Endothelial cell of umbilical vein (primary cell): ENCODE measurements around the gene RACGAP1. TPM values are rescaled to one million over a fixed set of nuclear protein-coding genes. Genes with fewer than 3 reads are reported as not detected.

Experiments
- BruUV-seq: library from RNA; stranded (reverse); fragments of 400-500 nt; replicated peaks from 2 replicates; lab custom pipeline; 2021; lab: Mats Ljungman, UMichigan
- CTCF ChIA-PET: fragments of 300-600, 350-600 bp; sonication (Branson Sonifier 250); formaldehyde crosslinking; loops from one replicate; lab custom pipeline; 2021; ENCODE audit warnings: antibody characterized with exemption, inconsistent platforms; lab: Charles Lee
- POLR2A ChIA-PET: fragments of 300-600, 350-600 bp; sonication (Branson Sonifier 250); formaldehyde crosslinking; loops from one replicate; lab custom pipeline; 2021; ENCODE audit warnings: antibody characterized with exemption, inconsistent platforms; lab: Charles Lee
- DNase-seq: peaks from one replicate; pipeline ENCODE4 v3.0.0-alpha.2; 2011; ENCODE audit warnings: low read depth, low spot score
- FAIRE-seq: peaks from 2 replicates; lab custom pipeline; 2011; peaks lifted over from hg19 to GRCh38; lab: Jason Lieb, UNC
- H2AFZ ChIP-seq: 2 replicates; pipeline ENCODE4 v1.6.0; 2012; ENCODE audit warnings: low read depth, low read length, control low read depth, inconsistent platforms
- H3K27ac ChIP-seq: 2 replicates; pipeline ENCODE4 v1.5.1; 2011; ENCODE audit warnings: low read depth, mild to moderate bottlenecking, control low read depth, low read length, moderate library complexity; ENCODE audit not compliant: insufficient read depth
- H3K27me3 ChIP-seq, 2 experiments: 2 replicates each; pipeline versions ENCODE4 v1.6.0 to v1.6.1; 2011; ENCODE audit warnings: low read length in 2 of 2, mixed read lengths in 1 of 2; ENCODE audit not compliant: control insufficient read depth in 2 of 2, insufficient read depth in 2 of 2
- H3K36me3 ChIP-seq, 2 experiments: 2 replicates in 1 of 2; 3 replicates in 1 of 2; pipeline ENCODE4 v1.5.1; 2011; ENCODE audit warnings: low read length in 2 of 2, mild to moderate bottlenecking in 1 of 2, moderate library complexity in 1 of 2; ENCODE audit not compliant: control insufficient read depth in 2 of 2, insufficient read depth in 2 of 2; ENCODE audit errors: extremely low read depth in 1 of 2
- H3K4me1 ChIP-seq: 3 replicates; pipeline ENCODE4 v1.5.1; 2011; ENCODE audit warnings: mild to moderate bottlenecking, low read length; ENCODE audit not compliant: control insufficient read depth, insufficient read depth; ENCODE audit errors: extremely low read depth
- H3K4me2 ChIP-seq: 2 replicates; pipeline ENCODE4 v1.6.1; 2011; ENCODE audit warnings: low read length, control low read depth, mixed read lengths; ENCODE audit not compliant: insufficient read depth
- H3K4me3 ChIP-seq, 3 experiments: fragments of 200-600 bp in 1 of 3; sonication (generic), shearing (Covaris generic) in 1 of 3; replicated peaks in 1 of 3; 2 replicates each; pipeline ENCODE4 v1.5.1; 2011 to 2016; ENCODE audit warnings: control low read depth in 3 of 3, low read length in 3 of 3, mild to moderate bottlenecking in 2 of 3, inconsistent platforms in 1 of 3, low read depth in 1 of 3, moderate library complexity in 1 of 3; ENCODE audit not compliant: insufficient read depth in 1 of 3
- H3K79me2 ChIP-seq: 2 replicates; pipeline ENCODE4 v1.6.0; 2012; ENCODE audit warnings: low read length, inconsistent platforms; ENCODE audit not compliant: control insufficient read depth, insufficient read depth
- H3K9ac ChIP-seq: replicated peaks from 2 replicates; pipeline ENCODE3; 2011; ENCODE audit warnings: low read length, control low read depth; ENCODE audit not compliant: insufficient read depth; ENCODE audit errors: extremely low read depth
- H3K9me1 ChIP-seq: replicated peaks from 3 replicates; pipeline ENCODE4 v1.6.0; 2011; ENCODE audit warnings: mild to moderate bottlenecking, low read length; ENCODE audit not compliant: control insufficient read depth, insufficient read depth; ENCODE audit errors: extremely low read depth
- H3K9me3 ChIP-seq: replicated peaks from 2 replicates; pipeline ENCODE4 v1.5.1; 2012; ENCODE audit warnings: low read length, inconsistent platforms; ENCODE audit not compliant: control insufficient read depth, insufficient read depth
- H4K20me1 ChIP-seq: replicated peaks from 2 replicates; pipeline ENCODE3; 2011; ENCODE audit warnings: mild to moderate bottlenecking, low read length; ENCODE audit not compliant: control insufficient read depth, insufficient read depth; ENCODE audit errors: extremely low read depth
- EZH2 ChIP-seq: IDR thresholded peaks from 2 replicates; pipeline ENCODE4 v1.6.1; 2012; ENCODE audit warnings: borderline replicate concordance, low read depth, mild to moderate bottlenecking, moderate library complexity, low read length, inconsistent platforms; ENCODE audit not compliant: severe bottlenecking
- FOS ChIP-seq: IDR thresholded peaks from 2 replicates; pipeline ENCODE4 v1.6.1; 2011; ENCODE audit warnings: mild to moderate bottlenecking, low read length, moderate library complexity, borderline replicate concordance; ENCODE audit not compliant: insufficient read depth
- GATA2 ChIP-seq: IDR thresholded peaks from 2 replicates; pipeline ENCODE4 v1.7.0; 2011; ENCODE audit warnings: low read depth, mild to moderate bottlenecking, moderate library complexity, mixed read lengths, low read length; ENCODE audit not compliant: insufficient read length, insufficient read depth
- MYC ChIP-seq: IDR thresholded peaks from one replicate; pipeline ENCODE4 v1.6.1; 2011; ENCODE audit warnings: mild to moderate bottlenecking, low read depth, low read length
- POLR2A ChIP-seq: IDR thresholded peaks from 2 replicates; pipeline ENCODE4 v1.6.1; 2012; ENCODE audit warnings: low read depth, mild to moderate bottlenecking, control low read depth, low read length
- POLR2AphosphoS5 ChIP-seq: IDR thresholded peaks from 2 replicates; pipeline ENCODE4 v1.6.1; 2012; ENCODE audit warnings: low read depth, mild to moderate bottlenecking, control low read depth, low read length, moderate library complexity; ENCODE audit not compliant: insufficient read depth
- dilution Hi-C: fragments of 300-500 bp; cut with MboI; formaldehyde crosslinking; loops from one replicate; pipeline ENCODE4 v1.15.0; 2019; ENCODE audit warnings: low sequenced_read_pairs; ENCODE audit not compliant: extremely low pct_ligation_motif_present
- intact Hi-C: fragments of 100-400 bp; cut with micrococcal nuclease; formaldehyde crosslinking; loops from one replicate; pipeline ENCODE4 v1.10.0; 2022
- polyA plus RNA-seq, 4 experiments: library from polyadenylated mRNA; depleted of rRNA in 3 of 4; stranded (reverse) in 3 of 4; unstranded in 1 of 4; fragments of >200 nt; gene quantifications; 2 replicates each; pipeline versions ENCODE4 v1.2.1 to v1.2.3, GENCODE V29; 2011 to 2012; ENCODE audit warnings: missing spikeins in 1 of 4
- total RNA-seq: library from RNA; stranded (reverse); gene quantifications from 2 replicates; pipeline ENCODE4 v1.2.3, GENCODE V29; 2021
- TF ChIP-seq, protein P1 (sequence below): IDR thresholded peaks from 2 replicates; pipeline ENCODE4 v1.6.1; 2011; ENCODE audit not compliant: insufficient read depth, insufficient read length
- TF ChIP-seq, protein P2 (sequence below), 2 donors: IDR thresholded peaks; 1 replicate in 1 of 2; 2 replicates in 1 of 2; pipeline ENCODE4 v1.5.1; 2011; ENCODE audit warnings: low read length in 2 of 2, mild to moderate bottlenecking in 2 of 2, moderate library complexity in 2 of 2, control low read depth in 1 of 2, inconsistent platforms in 1 of 2, low read depth in 1 of 2; ENCODE audit not compliant: insufficient read depth in 1 of 2; ENCODE audit errors: extremely low read depth in 1 of 2

The RACGAP1 gene
- total and polyA plus RNA-seq, 2 donors (not counting 3 experiments of a cell fraction or from before 2014, with no cell fraction given) = 16.5 to 56.3 TPM

GRCh38 chr12:49975318-49975761 is 50.0 kb downstream of the RACGAP1 start:
- no TSS peak for BruUV-seq

More at GRCh38 chr12:49975318-49975761, 50.0 kb downstream of the RACGAP1 start:
- H3K4me3 ChIP-seq = no peak overlapping the region
- no peaks in the 10 kb centered on the region for H4K20me1 ChIP-seq
- DNase-seq (no peak), FAIRE-seq (no peak)
- H3K27me3 ChIP-seq = peaks cover under 1 to 5% of the 10 kb centered on the region in 2 experiments
- H3K27ac ChIP-seq = no peak overlapping the region
- POLR2A ChIA-PET = no interaction called here
- TF ChIP-seq, protein P1, sequence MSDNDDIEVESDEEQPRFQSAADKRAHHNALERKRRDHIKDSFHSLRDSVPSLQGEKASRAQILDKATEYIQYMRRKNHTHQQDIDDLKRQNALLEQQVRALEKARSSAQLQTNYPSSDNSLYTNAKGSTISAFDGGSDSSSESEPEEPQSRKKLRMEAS = no peak
- TF ChIP-seq MYC (no peak), GATA2 (no peak), POLR2A (no peak), EZH2 (no peak), FOS (no peak), POLR2AphosphoS5 (no peak)
- TF ChIP-seq, protein P2, sequence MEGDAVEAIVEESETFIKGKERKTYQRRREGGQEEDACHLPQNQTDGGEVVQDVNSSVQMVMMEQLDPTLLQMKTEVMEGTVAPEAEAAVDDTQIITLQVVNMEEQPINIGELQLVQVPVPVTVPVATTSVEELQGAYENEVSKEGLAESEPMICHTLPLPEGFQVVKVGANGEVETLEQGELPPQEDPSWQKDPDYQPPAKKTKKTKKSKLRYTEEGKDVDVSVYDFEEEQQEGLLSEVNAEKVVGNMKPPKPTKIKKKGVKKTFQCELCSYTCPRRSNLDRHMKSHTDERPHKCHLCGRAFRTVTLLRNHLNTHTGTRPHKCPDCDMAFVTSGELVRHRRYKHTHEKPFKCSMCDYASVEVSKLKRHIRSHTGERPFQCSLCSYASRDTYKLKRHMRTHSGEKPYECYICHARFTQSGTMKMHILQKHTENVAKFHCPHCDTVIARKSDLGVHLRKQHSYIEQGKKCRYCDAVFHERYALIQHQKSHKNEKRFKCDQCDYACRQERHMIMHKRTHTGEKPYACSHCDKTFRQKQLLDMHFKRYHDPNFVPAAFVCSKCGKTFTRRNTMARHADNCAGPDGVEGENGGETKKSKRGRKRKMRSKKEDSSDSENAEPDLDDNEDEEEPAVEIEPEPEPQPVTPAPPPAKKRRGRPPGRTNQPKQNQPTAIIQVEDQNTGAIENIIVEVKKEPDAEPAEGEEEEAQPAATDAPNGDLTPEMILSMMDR (IDR thresholded peaks at IDR 0.05; ENCODE audit: extremely low read depth in 1 of 2, insufficient read depth in 1 of 2, low read depth in 1 of 2, low read length in 2 of 2) = no peak
- H3K4me1 ChIP-seq = no peaks in the 10 kb centered on the region
- intact Hi-C loops (no loop called here), dilution Hi-C loops (no loop called here)
- CTCF ChIA-PET = interaction anchor here (0.9 to 3.8 kb wide), 14 partner anchors 8 to 109 kb away, joined by 3 to 40 read pairs (median 8); partner anchors contain the start of gene RACGAP1
- no peak overlapping the region for H3K4me2 ChIP-seq
- H2AFZ ChIP-seq = no peak overlapping the region
- H3K9ac ChIP-seq = no peak overlapping the region
- H3K79me2 ChIP-seq = no peaks in the 10 kb centered on the region
- H3K36me3 ChIP-seq = no peaks in the 10 kb centered on the region
- H3K9me1 ChIP-seq = no peaks in the 10 kb centered on the region
- no peaks in the 10 kb centered on the region for H3K9me3 ChIP-seq
